GM18867 (cell line): ENCODE data around the gene MCTS1.
A peak's percentile ranks its signal among the peaks of the same experiment; 100 is the strongest.
"Not testable (repeated sequence)": the region's sequence is repeated elsewhere in the genome, so short reads cannot be mapped to it uniquely, and the experiment has no call there.

Experiments
- ATAC-seq: cut with Tn5 transposase; IDR thresholded peaks from one replicate; pipeline ENCODE4 v1.9.1; 2021; ENCODE audit warnings: mild to moderate bottlenecking, moderate library complexity; ENCODE audit not compliant: unreplicated experiment

Gene MCTS1

DNA sequence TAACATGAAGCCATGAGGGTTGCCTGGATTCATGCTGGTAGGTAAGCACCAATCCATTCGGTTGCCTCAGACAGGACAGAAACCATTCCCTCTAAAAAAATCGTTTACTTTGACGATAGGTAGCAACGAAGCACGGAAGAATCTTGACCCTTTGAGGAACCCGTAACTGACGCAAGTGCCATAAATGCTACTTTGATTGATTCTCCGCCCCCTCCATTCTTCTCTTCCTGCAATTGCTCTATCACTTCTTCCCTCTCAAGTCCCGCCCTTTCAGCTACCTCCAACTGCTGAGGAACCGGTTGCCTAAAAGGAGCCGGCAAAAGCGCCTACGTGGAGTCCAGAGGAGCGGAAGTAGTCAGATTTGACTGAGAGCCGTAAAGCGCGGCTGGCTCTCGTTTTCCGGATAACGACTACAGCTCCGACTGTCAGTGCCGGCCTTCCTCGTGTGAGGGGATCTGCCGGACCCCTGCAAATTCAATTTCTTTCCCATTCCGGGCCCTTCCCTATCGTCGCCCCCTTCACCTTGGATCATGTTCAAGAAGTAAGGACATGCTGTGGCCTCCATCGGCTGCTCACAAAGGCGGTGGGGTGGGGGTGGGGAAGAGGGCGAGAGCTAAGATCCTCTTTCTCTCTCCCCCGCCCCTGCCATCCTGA lies at the start of gene MCTS1:
MCTS1 (plus strand) TSS at position 395 of the 654 bp plus-strand sequence; CDS start at position 531, 136 bp downstream.
- ATAC-seq = peak; percentile 92

- ATAC-seq = no peak
Measured at GRCh38 chrX:120556251-120556650, 47.6 kb upstream of the MCTS1 start.

DNA sequence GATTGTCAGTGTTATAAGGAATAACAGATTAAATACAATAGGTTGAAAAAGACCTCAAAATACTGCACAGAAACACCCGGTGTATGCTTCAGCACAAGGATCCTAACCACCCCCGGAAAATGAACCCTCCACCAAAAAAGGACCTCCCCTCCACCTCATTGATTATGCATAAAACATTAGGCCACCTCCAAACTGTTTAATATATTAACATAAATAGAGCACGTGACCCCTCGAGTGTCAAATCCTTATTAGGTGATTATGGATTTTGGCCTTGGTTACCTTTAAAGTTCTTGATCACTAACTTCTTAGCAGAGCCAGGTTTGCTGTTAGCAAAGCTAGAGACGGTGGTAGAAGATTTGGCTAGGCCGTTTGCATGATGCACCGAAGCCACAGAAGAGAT lies 44.1 kb upstream of the MCTS1 start:
- ATAC-seq = no peak

GRCh38 chrX:120560405-120560841 lies 43.5 kb upstream of the MCTS1 start:
- peak; percentile 48 for ATAC-seq

- ATAC-seq = peak; percentile 83
Measured at GRCh38 chrX:120560842-120561633, 42.9 kb upstream of the MCTS1 start, which contains the start of gene CUL4B. Gene CUL4B (minus strand): TSS chrX:120560962. CDS start chrX:120560638, 324 bp downstream.

DNA sequence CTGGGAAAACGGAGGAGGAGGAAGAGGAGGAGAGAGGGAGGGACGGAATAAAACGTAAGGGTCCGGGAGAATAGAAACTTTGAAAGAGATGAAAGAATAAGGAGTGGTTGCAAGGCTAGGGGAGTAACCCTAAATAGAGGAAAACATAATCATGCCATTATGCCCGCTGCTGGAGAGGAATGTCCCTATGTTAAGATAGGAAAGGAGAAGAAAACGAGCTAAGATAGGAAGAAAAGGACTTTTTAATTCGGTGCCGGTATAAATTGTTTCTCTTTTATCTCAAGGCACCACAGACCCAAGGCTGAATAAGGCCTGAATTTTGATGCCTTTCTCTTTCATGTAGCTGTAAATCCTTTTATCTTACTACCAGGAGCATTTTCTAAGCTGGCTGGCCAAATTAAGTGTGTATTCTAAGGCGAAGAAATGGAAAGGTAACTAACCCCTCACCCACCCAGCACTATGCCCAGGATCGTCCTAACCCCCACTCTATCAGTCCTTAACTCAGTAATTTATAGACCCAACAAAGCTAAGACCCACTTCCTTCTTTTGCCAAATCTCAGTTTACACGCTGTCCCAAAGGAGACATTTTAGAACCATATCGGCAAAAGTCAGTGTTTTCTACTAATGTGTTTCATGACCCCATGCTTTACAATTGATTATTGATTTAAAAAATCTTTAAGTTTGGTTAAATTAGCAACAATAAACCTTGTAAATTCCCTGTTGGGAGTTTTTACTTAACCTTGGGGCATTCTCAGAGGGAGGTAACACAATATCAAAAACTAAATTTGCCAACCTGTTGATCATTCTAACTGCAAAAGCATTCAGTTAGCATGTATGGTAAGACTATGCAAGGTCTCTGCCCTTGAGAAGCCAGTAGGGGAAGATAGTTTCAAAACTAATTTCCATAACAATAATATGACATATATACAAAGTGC lies 42.0 kb upstream of the MCTS1 start:
- ATAC-seq = no peak

- ATAC-seq = no peak
Measured at GRCh38 chrX:120562569-120562926, 41.4 kb upstream of the MCTS1 start.

- no peak for ATAC-seq
Measured at GRCh38 chrX:120564925-120565324, 39.0 kb upstream of the MCTS1 start.

- ATAC-seq = no peak
Measured at GRCh38 chrX:120566817-120567216, 37.1 kb upstream of the MCTS1 start.

DNA sequence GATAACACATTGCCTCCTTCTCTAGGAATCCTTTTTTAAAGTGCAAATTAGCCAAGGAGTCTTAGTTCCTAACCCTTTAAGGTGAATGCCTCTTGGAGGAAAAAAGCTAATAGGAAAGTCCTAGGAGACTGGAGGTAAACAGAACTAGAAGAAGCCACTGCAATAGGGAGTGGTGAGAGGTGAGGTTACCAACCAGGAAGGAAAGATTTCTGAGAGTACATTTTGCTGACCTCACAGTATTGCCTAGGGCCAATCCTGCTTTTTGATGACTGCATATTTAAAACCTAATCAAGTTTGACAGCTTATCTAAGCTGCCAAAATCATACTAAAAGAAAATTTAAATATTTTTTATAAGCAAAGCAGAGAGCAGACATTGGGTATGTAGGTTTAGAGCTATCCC lies 35.9 kb upstream of the MCTS1 start:
- ATAC-seq = no peak

DNA sequence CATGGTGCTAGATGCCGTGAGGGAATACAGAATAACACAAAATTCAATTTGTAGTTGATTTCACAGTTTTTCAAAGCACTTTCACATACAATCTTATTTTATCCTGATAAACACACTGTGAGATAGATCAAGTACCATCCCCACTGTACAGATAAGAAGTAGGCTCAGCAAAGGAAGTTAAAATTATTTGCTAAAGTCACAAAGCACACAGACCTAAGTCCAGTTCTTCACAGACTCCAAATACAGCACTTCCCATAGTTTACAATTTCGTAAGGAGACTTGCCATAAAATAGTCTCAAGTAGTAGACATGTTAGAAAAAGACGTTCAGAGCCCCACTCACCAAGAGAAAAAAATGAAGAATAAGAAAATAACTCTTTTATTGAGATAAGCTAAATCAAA lies 35.3 kb upstream of the MCTS1 start:
- no peak for ATAC-seq

- ATAC-seq = no peak
Measured at GRCh38 chrX:120570011-120570600, 33.8 kb upstream of the MCTS1 start.

- ATAC-seq = not testable (repeated sequence)
Measured at GRCh38 chrX:120573806-120574205, 30.1 kb upstream of the MCTS1 start.

GRCh38 chrX:120575379-120576114 lies 28.4 kb upstream of the MCTS1 start:
- no peak for ATAC-seq

GRCh38 chrX:120585702-120586101 lies 18.2 kb upstream of the MCTS1 start:
- no peak for ATAC-seq

- ATAC-seq = peak; percentile 45
Measured at GRCh38 chrX:120604361-120604782, 471 bp downstream of the MCTS1 start.

DNA sequence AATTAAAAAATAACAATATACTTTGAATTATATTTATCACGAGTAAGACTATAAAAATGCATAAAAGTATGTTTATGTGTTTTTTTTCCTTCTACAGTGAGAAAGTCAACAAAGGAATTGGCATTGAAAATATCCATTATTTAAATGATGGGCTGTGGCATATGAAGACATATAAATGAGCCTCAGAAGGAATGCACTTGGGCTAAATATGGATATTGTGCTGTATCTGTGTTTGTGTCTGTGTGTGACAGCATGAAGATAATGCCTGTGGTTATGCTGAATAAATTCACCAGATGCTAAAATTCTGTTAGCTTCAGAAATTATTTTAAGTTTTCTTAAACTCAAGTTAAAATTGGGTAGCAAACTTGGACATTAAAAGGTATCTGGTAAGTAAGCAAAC lies 8.2 kb downstream of the MCTS1 start:
- ATAC-seq = no peak

DNA sequence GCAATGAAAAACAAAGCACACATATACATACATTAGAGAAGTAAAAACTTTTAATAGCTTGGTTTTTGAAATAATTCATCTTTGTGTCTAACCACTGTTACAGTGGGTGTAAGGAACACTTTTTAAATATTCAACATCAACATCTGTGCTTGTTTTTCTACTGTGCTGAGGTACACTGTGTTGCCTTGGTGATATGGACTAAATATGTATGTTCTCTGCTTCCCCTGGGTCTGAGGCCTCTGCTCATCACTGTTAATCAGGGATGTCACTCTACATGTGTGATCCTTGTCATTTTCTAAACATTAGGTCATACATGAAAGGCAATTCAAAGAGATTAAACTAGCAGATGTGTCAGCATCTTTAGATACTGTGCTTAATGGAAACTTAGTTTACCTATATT lies 10.9 kb downstream of the MCTS1 start:
- no peak for ATAC-seq

GRCh38 chrX:120617996-120618630 lies 14.2 kb downstream of the MCTS1 start:
- ATAC-seq = no peak

DNA sequence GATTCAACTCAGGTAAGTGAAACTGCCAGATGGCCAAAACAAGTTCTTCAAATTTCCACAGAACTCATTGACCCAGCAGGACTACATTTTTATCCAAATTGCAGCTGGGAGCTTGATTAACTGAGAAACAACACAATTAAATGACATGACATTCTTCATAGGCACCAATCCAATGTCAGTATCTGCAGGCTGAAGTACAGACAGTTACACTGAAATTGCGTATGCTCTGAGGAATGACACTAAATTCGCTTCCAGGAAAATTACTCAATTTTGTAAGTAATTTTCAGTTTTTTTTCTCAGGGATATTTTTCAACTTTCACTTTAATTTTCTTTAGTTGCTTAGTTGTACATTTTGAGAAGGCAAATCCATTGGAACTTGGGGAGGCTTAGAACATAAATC lies 21.5 kb downstream of the MCTS1 start:
- no peak for ATAC-seq
